OCI-LY7 (cell line): ENCODE measurements around the gene FLRT1.

Source experiments
- CTCF ChIP-seq: fragments of 200-600 bp; sonication (generic); conservative IDR thresholded peaks from 2 replicates; pipeline ENCODE4 v1.5.1; 2014; ENCODE audit warnings: mild to moderate bottlenecking, antibody characterized with exemption, low read length, moderate library complexity, mixed read lengths
- EZH2phosphoT487 ChIP-seq: fragments of 200-600 bp; sonication (generic); IDR thresholded peaks from 2 replicates; pipeline ENCODE4 v1.6.1; 2018; ENCODE audit warnings: low read depth, borderline replicate concordance, mild to moderate bottlenecking, mixed run types, antibody characterized with exemption, low read length, moderate library complexity, mixed read lengths

GRCh38 chr11:64084951-64085710, 49.4 kb downstream of the FLRT1 start:
- no peak for TF ChIP-seq CTCF
- no peak for TF ChIP-seq EZH2phosphoT487
